ENCODE data around the gene CDKN2B-AS1. TPM values are rescaled to one million over a fixed set of nuclear protein-coding genes. Genes with fewer than 3 reads are reported as not detected.
"Not testable (repeated sequence)": the region's sequence is repeated elsewhere in the genome, so short reads cannot be mapped to it uniquely, and the experiment has no call there.

CDKN2B-AS1 gene
- polyA plus RNA-seq, 10 donors: 0.08 to 0.35 (median 0.16) TPM; not detected in 6

- DNase-seq: no peak
Measured at GRCh38 chr9:22043928-22044327, 49.3 kb downstream of the CDKN2B-AS1 start.

GRCh38 chr9:22044583-22044982 lies 50.0 kb downstream of the CDKN2B-AS1 start:
- peak in 1 of 3 donors; percentile 63 for DNase-seq

GRCh38 chr9:22045423-22045822 lies 50.8 kb downstream of the CDKN2B-AS1 start:
- DNase-seq: no peak

- DNase-seq: no peak
Measured at GRCh38 chr9:22046243-22046885, 51.8 kb downstream of the CDKN2B-AS1 start.

- DNase-seq: no peak
Measured at GRCh38 chr9:22047596-22047995, 53.0 kb downstream of the CDKN2B-AS1 start.

- DNase-seq: no peak
Measured at GRCh38 chr9:22049411-22049810, 54.8 kb downstream of the CDKN2B-AS1 start.

GRCh38 chr9:22050924-22051323 lies 56.3 kb downstream of the CDKN2B-AS1 start:
- DNase-seq: peak in 1 of 3 donors; percentile 12

GRCh38 chr9:22052376-22052945 lies 57.9 kb downstream of the CDKN2B-AS1 start:
- peak in 1 of 3 donors; percentile 89 for DNase-seq

GRCh38 chr9:22053178-22053577 lies 58.6 kb downstream of the CDKN2B-AS1 start:
- DNase-seq: no peak

- no peak for DNase-seq
Measured at GRCh38 chr9:22054076-22054475, 59.5 kb downstream of the CDKN2B-AS1 start.

GRCh38 chr9:22054529-22054928 lies 59.9 kb downstream of the CDKN2B-AS1 start:
- no peak for DNase-seq

GRCh38 chr9:22055090-22055489 lies 60.5 kb downstream of the CDKN2B-AS1 start:
- no peak for DNase-seq

- DNase-seq: no peak
Measured at GRCh38 chr9:22056402-22056801, 61.8 kb downstream of the CDKN2B-AS1 start.

- not testable (repeated sequence) for DNase-seq
Measured at GRCh38 chr9:22057972-22058371, 63.4 kb downstream of the CDKN2B-AS1 start.

GRCh38 chr9:22060831-22061383 lies 66.3 kb downstream of the CDKN2B-AS1 start:
- DNase-seq: peak in 2 of 3 donors; percentile 30 to 44

GRCh38 chr9:22064957-22065356 lies 70.4 kb downstream of the CDKN2B-AS1 start:
- no peak for DNase-seq

GRCh38 chr9:22065431-22066200 lies 71.0 kb downstream of the CDKN2B-AS1 start:
- DNase-seq: no peak

- no peak for DNase-seq
Measured at GRCh38 chr9:22067196-22067595, 72.6 kb downstream of the CDKN2B-AS1 start.

GRCh38 chr9:22068369-22068768 lies 73.8 kb downstream of the CDKN2B-AS1 start:
- DNase-seq: no peak

- no peak for DNase-seq
Measured at GRCh38 chr9:22073349-22073748, 78.8 kb downstream of the CDKN2B-AS1 start.

- no peak for DNase-seq
Measured at GRCh38 chr9:22078081-22078480, 83.5 kb downstream of the CDKN2B-AS1 start.

GRCh38 chr9:22079873-22080341 lies 85.3 kb downstream of the CDKN2B-AS1 start:
- peak in 2 of 3 donors; percentile 53 to 55 for DNase-seq
